Stimulated activated CD4-positive, alpha-beta T cell treated with anti-CD3 and anti-CD28 coated beads, Interleukin-4, amount 100 ng/mL, for 4 hours (primary cell): ENCODE results near the gene DNHD1.

Experiments used
- DNase-seq, 2 experiments: peaks; one replicate each; pipeline ENCODE4 v3.0.0-alpha.2; 2020

The DNHD1 gene

DNA sequence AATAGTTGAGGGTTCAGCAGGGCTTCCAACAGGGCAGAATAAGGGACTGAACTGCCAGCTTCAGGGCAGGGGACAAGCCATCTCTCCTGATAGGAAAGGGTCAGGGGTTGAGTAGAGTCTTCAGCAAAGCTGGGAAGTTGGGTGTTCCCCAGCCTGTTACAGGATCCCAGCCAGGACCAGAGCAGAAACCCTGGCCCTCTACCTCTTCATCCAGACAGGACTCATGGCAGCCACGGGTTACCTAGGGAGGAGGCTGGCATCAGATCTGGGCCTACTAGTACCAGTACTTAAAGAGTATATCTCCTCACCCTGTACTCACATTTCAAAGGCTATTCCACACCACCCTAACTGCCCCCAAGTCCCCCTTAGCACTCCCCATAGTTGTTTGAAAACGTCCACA lies 117.4 kb downstream of the DNHD1 start:
- no peak for DNase-seq

DNA sequence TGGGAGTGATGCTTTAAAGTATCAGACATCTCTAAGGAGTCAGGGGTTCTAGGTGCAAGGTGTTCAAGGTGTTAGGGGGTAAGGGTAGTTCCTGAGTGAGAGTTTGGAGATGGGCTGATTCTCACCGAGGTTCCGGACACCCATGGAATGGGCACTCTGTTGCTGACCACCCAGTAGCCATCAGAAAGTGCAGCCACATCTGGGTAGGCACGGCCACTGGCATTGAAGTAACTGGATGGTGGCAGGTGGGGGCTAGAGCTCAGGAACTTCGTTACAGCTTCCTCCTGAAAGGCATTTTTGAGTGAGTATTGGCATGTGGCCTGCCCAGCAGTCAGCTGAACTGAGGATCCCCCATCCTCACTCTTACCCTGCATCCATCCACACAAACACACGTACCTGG lies 118.0 kb downstream of the DNHD1 start:
- DNase-seq = no peak

DNA sequence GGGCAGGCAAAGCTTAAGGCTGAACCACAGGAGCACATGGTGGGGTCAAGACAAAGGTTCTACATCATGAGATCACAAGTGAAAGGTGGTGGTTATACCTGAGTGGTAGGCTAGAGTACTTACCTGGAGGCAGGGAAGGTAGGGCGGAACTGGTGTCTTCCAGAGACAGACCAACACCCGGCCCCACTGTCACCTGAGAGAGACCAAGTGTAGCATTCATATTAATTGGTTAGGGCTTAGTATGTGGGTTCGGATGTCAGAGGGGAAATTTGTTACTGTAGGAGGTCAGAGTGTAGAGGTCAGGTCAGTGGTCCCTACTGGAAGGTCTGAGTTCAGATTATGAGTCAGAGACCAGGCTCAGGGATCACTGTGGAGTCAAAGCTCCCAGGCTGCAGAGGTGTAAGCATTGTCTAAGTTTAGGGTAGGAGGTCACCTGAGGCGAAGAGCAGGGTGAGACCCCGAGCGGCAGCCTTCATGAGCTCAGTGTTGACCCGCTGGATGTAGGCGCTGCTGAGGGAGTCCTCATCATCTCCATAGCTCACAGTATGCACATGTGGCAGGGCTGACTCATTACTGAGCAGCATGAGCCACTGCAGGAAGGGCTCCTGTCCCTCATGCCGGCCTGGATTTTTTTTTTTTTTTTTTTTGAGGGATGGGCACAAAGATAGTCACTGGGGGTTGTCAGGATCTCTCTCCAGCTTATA lies 119.0 kb downstream of the DNHD1 start:
- no peak for DNase-seq

DNA sequence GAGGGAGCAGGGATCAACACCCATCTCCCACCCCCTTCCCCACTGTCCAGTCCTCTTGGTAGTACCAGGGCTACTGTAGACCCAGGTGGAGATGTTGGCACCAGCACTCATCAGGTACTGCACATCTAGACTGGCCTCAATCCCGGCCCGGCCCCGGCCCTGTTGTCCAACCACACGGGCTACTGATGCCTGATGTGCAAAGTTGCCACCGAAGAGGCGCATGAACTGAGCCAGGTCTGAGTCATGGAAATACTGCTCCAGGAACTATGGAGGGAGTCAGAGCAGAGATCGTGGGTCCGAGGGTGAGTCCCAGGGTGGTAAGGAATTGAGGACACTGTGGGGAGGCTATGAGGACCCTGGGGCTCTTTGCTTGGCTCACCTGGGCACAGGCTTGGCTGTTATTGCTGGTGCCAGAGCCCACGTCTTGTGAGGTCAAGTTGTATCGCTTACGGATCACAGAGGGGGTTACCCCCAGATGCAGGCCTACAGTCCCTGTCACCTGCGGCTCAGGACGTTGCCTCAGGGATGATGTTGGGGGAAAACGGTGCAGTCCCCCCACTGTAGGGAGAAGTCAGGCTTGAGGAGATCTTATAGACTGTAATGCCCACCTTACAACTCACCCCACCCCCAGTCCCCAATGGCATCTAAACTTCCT lies 119.6 kb downstream of the DNHD1 start:
- DNase-seq = no peak

GRCh38 chr11:6617315-6617781 lies 120.3 kb downstream of the DNHD1 start:
- DNase-seq = no peak

DNA sequence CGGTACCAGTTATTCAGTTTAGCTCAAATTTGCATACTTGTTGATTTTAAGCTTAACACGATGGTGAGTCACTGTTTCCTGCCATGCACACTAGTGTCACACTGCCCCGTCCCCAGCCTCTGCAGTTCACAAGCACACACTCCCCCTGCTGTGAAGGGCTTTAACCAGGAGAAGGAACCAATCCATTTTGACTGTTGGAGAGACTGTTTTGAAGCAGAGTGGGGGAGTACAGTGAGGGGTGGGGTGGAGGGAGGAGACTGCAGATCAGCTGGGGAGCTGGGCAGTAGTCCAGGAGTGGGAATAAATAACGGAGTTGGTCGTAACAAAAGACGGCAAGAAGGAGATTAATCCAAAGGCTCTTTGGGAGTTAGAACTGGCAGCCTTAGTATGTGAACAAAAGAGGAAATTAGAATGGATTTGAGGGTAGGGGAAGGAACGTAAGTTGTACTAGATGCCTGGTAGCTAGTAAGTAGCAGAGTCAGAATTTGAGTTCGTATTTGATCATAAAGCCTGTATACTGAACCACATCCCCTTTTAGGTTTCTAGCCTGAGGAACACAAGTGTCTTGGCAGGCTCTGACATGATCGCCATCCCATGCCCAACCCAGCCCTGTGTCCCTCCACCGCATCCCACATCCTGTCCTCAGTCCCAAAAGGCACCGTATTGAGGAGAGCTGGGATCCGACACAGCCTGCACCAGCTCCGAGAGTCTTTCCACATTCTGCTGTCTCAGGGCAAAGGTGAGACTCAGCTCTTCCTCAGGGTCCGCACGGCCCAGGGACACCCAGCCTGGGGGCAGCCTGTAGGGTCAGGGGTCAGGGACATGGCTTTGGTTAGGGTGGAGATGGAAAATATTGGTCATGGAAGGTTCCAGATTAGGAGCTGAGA lies 121.3 kb downstream of the DNHD1 start:
- peak; percentile 45 to 83 for DNase-seq

GRCh38 chr11:6619004-6619745 lies 122.1 kb downstream of the DNHD1 start, which contains the start of gene TPP1:
Gene TPP1 (minus strand): TSS chr11:6619422. CDS start chr11:6619400, 22 bp downstream.
- DNase-seq = peak; percentile 73 to 87

DNA sequence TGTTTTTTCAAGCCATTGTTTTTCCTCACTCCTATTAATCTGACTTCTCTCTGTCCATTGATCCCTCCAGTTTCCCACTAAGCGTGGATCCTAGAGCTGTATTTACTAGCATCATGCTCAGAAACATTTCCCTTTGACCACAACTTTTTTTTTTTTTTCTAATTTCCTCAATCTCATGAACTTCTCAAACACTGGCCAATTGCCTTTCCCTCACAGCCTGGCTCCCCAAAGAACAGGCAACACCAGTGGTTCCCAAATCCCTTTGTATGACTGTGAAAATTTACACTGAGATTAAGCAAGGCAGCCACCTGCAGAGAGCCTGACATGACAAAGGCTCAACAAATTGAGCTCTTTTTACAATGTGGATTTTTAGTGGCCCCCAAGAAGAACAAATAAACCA lies 123.6 kb downstream of the DNHD1 start:
- no peak for DNase-seq
